Measurements from ENCODE around the gene PXT1. TPM values are rescaled to one million over a fixed set of nuclear protein-coding genes. Genes with fewer than 3 reads are reported as not detected.

Gene PXT1
- total RNA-seq, 2 experiments from 2014 or later: 0.25 TPM; not detected in 1

- CTCF ChIA-PET (ENCODE audit: unreplicated experiment): no interaction called here
- Histone ChIP-seq H3K9me3 (ENCODE audit: low read length) (no peaks in the 10 kb centered on the region), H3K36me3 (ENCODE audit: insufficient read depth, low read length) (peaks cover 9% of the 10 kb centered on the region), H3K4me1 (ENCODE audit: insufficient read depth, low read length, poor library complexity, severe bottlenecking) (peaks cover 33% of the 10 kb centered on the region), H4K20me1 (ENCODE audit: insufficient read depth, low read length) (no peaks in the 10 kb centered on the region), H2AFZ (ENCODE audit: low read length) (peak overlapping the region; percentile 74), H3K27ac (ENCODE audit: low read depth, low read length, poor library complexity, severe bottlenecking) (peak overlapping the region; percentile 85), H3K79me2 (ENCODE audit: insufficient read depth, low read depth, low read length) (peaks cover 46% of the 10 kb centered on the region), H3K4me2 (ENCODE audit: low read length) (peak overlapping the region; percentile 80), H3K4me3 (ENCODE audit: low read depth, low read length, poor library complexity, severe bottlenecking) (peak overlapping the region; percentile 96), H3K9me2 (ENCODE audit: insufficient read depth, low read length) (no peaks in the 10 kb centered on the region)
- no TSS peak for BruUV-seq (replicated peaks)
- intact Hi-C loops (cut with micrococcal nuclease; ENCODE audit: unreplicated experiment): no loop called here
- peak; percentile 90 for DNase-seq (ENCODE audit: low spot score)
- POLR2A ChIA-PET: interaction anchor here (0.6 to 1.0 kb wide), 2 partner anchors 11 to 136 kb away, joined by 4 to 9 read pairs; no protein-coding TSS in a partner anchor
- TF ChIP-seq, protein P1, sequence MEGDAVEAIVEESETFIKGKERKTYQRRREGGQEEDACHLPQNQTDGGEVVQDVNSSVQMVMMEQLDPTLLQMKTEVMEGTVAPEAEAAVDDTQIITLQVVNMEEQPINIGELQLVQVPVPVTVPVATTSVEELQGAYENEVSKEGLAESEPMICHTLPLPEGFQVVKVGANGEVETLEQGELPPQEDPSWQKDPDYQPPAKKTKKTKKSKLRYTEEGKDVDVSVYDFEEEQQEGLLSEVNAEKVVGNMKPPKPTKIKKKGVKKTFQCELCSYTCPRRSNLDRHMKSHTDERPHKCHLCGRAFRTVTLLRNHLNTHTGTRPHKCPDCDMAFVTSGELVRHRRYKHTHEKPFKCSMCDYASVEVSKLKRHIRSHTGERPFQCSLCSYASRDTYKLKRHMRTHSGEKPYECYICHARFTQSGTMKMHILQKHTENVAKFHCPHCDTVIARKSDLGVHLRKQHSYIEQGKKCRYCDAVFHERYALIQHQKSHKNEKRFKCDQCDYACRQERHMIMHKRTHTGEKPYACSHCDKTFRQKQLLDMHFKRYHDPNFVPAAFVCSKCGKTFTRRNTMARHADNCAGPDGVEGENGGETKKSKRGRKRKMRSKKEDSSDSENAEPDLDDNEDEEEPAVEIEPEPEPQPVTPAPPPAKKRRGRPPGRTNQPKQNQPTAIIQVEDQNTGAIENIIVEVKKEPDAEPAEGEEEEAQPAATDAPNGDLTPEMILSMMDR (conservative IDR thresholded peaks at IDR 0.05; ENCODE audit: low read length): no peak
- no peak for TF ChIP-seq EZH2phosphoT487 (IDR thresholded peaks at IDR 0.05; ENCODE audit: borderline replicate concordance, low read depth, low read length)
These were observed 1.3 kb downstream of the PXT1 start for GRCh38 chr6:36441307-36441894.

- Histone ChIP-seq H4K20me1 (ENCODE audit: insufficient read depth, low read length) (no peaks in the 10 kb centered on the region), H3K4me2 (ENCODE audit: low read length) (no peak overlapping the region), H3K9me3 (ENCODE audit: low read length) (no peaks in the 10 kb centered on the region), H3K27ac (ENCODE audit: low read depth, low read length, poor library complexity, severe bottlenecking) (no peak overlapping the region), H3K36me3 (ENCODE audit: insufficient read depth, low read length) (no peaks in the 10 kb centered on the region), H2AFZ (ENCODE audit: low read length) (no peak overlapping the region), H3K4me1 (ENCODE audit: insufficient read depth, low read length, poor library complexity, severe bottlenecking) (peaks cover 8% of the 10 kb centered on the region), H3K79me2 (ENCODE audit: insufficient read depth, low read depth, low read length) (no peaks in the 10 kb centered on the region), H3K9me2 (ENCODE audit: insufficient read depth, low read length) (no peaks in the 10 kb centered on the region), H3K4me3 (ENCODE audit: low read depth, low read length, poor library complexity, severe bottlenecking) (no peak overlapping the region)
- TF ChIP-seq, protein P1 (conservative IDR thresholded peaks at IDR 0.05; ENCODE audit: low read length): no peak
- TF ChIP-seq EZH2phosphoT487 (IDR thresholded peaks at IDR 0.05; ENCODE audit: borderline replicate concordance, low read depth, low read length): no peak
- no TSS peak for BruUV-seq (replicated peaks)
- POLR2A ChIA-PET: interaction anchor here (0.6 kb wide), 1 partner anchor 161 kb away, joined by 3 read pairs; no protein-coding TSS in a partner anchor
- no peak for DNase-seq (ENCODE audit: low spot score)
- intact Hi-C loops (cut with micrococcal nuclease; ENCODE audit: unreplicated experiment): no loop called here
- CTCF ChIA-PET (ENCODE audit: unreplicated experiment): no interaction called here
These were observed 6.2 kb downstream of the PXT1 start for GRCh38 chr6:36436466-36436865.

GRCh38 chr6:36432151-36432671, 10.4 kb downstream of the PXT1 start:
- no peaks in the 10 kb centered on the region for H3K9me3 ChIP-seq (ENCODE audit: low read length)
- no peak for TF ChIP-seq EZH2phosphoT487 (IDR thresholded peaks at IDR 0.05; ENCODE audit: borderline replicate concordance, low read depth, low read length)
- TF ChIP-seq, protein P1 (conservative IDR thresholded peaks at IDR 0.05; ENCODE audit: low read length): no peak
- H3K4me1 ChIP-seq (ENCODE audit: insufficient read depth, low read length, poor library complexity, severe bottlenecking): no peaks in the 10 kb centered on the region
- no peaks in the 10 kb centered on the region for H3K79me2 ChIP-seq (ENCODE audit: insufficient read depth, low read depth, low read length)
- no peaks in the 10 kb centered on the region for H3K36me3 ChIP-seq (ENCODE audit: insufficient read depth, low read length)
- no peak overlapping the region for H3K4me2 ChIP-seq (ENCODE audit: low read length)
- intact Hi-C loops (cut with micrococcal nuclease; ENCODE audit: unreplicated experiment): no loop called here
- no peak overlapping the region for H3K27ac ChIP-seq (ENCODE audit: low read depth, low read length, poor library complexity, severe bottlenecking)
- no peak overlapping the region for H2AFZ ChIP-seq (ENCODE audit: low read length)
- H3K9me2 ChIP-seq (ENCODE audit: insufficient read depth, low read length): no peaks in the 10 kb centered on the region
- H3K4me3 ChIP-seq (ENCODE audit: low read depth, low read length, poor library complexity, severe bottlenecking): no peak overlapping the region
- ChIA-PET CTCF (ENCODE audit: unreplicated experiment) (no interaction called here), POLR2A (interaction anchor here (1.4 kb wide), 1 partner anchor 9 kb away, joined by 4 read pairs; no protein-coding TSS in a partner anchor)
- BruUV-seq (replicated peaks): no TSS peak
- H4K20me1 ChIP-seq (ENCODE audit: insufficient read depth, low read length): no peaks in the 10 kb centered on the region
- no peak for DNase-seq (ENCODE audit: low spot score)

Measured in OCI-LY7 (cell line).